Hematopoietic multipotent progenitor cell (in vitro differentiated cells): ENCODE results near the gene STAMBPL1. TPM values are rescaled to one million over a fixed set of nuclear protein-coding genes. Genes with fewer than 3 reads are reported as not detected.
A peak's percentile ranks its signal among the peaks of the same experiment; 100 is the strongest.
"Not testable (repeated sequence)": the region's sequence is repeated elsewhere in the genome, so short reads cannot be mapped to it uniquely, and the experiment has no call there.

Experiments
- DNase-seq, 3 donors: peaks; one replicate each; pipeline ENCODE4 v3.0.0-alpha.2; 2011 to 2015; ENCODE audit warnings: low read depth in 2 of 3, low spot score in 2 of 3
- total RNA-seq: library from RNA; depleted of rRNA; stranded (reverse); fragments of >200 nt; gene quantifications from one replicate; pipeline ENCODE4 v1.2.3, GENCODE V29; 2012

STAMBPL1 gene
- 39.3 TPM for total RNA-seq

- peak in 1 of 3 donors; percentile 69 for DNase-seq
Observed at GRCh38 chr10:88879534-88880281, at the start of gene STAMBPL1. TSS of gene STAMBPL1 (plus strand) at chr10:88880245. CDS start at chr10:88901709, 21,464 bp downstream.

DNA sequence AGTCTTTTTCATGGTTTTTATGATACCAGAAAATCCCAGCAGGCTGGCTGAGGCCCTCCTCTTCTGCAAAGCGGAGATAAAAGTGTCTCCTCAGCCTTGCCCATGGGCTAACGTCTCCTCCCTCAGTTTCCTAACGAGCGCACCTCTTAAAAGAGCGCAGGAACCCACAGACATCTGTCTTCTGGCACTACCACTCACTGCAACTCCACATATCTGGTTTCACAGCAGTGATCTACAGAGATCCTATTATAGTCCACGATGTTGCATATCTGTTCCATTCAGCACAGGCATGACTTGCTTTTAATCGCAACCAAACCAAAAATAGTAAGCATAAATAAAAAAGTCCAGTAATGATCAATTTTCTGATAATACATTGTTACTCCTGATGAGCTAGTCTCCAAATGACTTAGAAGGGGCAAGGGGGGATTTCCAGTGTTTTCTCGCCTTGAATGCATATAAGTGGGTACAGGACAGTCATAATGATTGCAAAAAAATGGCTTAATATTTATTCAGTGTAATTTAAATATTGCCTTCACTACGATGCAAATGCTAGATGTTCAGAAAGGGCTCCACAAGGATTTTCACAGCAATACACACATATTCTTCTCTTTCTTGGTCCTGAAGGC is 49.3 kb upstream of the STAMBPL1 start:
- no peak for DNase-seq

DNA sequence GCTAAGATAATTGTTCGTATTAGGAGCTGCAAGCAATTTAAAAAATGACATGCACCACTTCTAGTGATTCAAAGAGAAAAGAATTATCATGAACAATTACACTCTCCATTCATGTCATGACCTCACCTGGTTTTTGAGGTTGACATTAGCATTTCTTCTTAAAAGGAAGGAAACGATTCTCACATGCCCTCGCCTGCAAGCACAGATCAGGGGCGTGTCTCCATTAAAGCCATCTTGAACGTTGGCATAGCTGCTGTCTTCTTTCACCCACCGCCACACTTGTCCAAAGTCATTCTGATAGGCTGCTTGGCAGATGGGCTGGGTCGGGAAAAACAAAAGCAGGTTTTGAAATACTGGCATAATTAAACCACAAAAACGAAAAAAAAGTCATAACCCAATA is 48.3 kb upstream of the STAMBPL1 start:
- no peak for DNase-seq

DNA sequence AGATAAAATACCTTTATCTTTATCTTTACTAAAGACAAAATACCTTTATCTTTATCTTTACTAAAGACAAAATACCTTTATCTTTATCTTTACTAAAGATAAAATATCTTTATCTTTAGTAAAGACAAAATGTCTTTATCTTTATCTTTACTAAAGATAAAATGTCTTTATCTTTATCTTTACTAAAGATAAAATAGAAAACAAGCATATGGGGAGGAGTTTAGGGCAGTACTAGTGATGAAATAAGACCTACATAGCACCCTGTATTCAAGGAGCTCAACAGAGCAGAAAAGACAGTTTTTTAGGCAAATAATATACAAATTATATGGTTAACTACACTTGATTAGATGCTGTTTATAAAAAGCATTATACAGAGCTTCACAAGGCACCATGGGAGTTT is 47.7 kb upstream of the STAMBPL1 start:
- DNase-seq: no peak

GRCh38 chr10:88833156-88833555 is 46.9 kb upstream of the STAMBPL1 start:
- no peak for DNase-seq

GRCh38 chr10:88833723-88834122 is 46.3 kb upstream of the STAMBPL1 start:
- peak in 2 of 3 donors; percentile 44 to 54 for DNase-seq

GRCh38 chr10:88835096-88835909 is 44.7 kb upstream of the STAMBPL1 start:
- DNase-seq: peak; percentile 69 to 94 (median 91)

- no peak for DNase-seq
Observed at GRCh38 chr10:88835910-88836221, 44.2 kb upstream of the STAMBPL1 start.

GRCh38 chr10:88837632-88838031 is 42.4 kb upstream of the STAMBPL1 start:
- DNase-seq: not testable (repeated sequence)

DNA sequence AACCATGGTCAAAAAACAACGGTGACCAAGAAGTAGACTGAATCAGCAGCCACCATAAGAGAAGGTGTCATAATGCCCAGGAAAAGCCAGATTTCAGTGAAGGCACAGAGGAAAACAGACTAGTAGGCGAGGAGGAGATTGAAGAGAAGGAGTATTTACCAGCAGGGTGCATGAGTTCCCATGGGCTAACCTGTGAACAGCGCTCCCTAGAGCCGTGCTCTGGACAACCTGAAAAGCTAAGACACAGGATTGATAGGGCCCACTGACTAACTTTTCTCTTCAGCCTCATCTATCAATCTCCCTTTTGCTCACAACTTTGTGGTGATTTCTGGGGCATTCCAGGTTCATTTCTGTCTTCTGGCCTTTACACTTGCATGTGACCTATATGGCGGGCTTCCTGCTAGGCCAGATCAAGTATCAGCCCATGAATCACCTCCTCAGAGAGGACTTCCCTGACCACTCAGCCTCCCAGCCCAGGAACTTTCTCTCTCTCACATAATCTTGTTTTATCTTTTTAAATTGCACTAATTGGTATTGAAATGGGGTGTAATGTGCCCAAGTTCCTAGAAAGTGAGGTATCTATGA is 41.2 kb upstream of the STAMBPL1 start:
- DNase-seq: no peak

- no peak for DNase-seq
Observed at GRCh38 chr10:88840104-88840503, 39.9 kb upstream of the STAMBPL1 start.

DNA sequence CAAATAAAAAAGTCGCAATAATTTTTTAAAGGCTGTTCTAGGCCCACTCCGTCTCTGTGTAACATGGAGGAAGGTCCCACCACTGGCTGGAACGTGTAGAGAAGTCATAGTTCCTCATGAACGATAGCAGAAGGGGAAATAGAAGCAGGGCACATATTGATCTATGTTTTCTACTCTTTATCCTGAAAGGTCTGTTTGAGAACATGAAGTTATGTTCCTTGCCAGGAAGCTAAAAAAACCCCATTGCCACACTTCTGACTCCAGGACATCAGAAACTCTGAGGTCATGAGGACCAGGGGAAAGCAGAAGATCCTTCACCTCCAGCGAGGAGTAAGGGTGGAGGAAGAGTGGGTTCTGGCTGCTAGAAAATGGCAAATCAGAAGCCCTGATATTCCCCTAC is 39.2 kb upstream of the STAMBPL1 start:
- DNase-seq: no peak

DNA sequence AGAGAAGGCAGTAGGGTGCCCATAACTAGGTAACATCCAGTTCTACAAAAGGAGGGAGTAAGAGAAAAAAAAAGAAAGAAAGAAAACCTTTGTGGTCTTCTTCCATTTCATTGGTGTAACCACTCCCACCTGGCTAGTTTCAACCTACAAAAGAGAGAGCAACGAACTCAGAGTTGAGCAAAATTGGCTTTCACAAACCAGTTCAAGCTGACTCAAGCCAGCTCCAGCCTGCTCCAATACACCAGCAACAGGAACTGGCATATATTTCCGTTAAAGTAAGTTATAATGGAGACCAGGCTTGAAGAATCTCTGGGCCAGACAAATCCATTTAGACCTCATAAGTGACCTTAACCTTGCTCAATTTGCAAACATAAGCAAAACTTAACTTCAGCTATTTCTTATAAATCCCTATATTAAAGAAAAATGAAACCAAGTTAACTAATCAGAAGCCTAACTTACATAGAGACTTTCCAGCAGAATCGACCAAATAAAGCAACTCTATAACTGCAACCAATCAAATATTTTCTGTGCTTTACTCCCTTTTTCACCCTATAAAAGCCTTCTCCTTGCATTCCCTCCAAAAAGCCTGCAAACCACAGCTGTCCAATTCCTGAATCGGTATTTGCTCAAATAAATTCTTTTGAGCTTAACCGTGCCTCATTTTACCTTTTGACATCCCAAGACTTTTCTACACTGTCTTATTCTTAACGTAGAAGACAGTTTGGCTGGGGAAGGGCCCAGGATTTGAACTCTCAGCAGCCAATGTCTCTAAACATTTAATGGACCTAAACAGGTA is 38.5 kb upstream of the STAMBPL1 start:
- no peak for DNase-seq

DNA sequence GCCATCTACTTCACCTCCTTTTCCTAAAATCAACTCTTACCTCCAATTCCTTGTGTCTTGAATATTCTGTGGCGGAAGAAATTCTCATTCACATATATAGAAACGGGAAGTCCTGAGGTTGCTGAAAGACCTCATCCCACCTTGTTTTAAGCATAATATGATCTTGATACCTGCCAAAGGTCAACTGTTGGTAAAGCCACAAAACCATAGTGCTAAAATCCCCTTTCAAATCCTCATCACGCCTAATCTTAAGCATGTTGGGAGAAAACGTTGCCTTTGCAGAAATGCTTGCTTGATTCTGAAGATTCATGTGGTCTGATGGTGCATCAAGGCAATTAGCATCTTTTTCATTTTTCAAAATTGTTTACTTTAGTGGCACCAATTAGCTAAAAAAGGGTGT is 36.9 kb upstream of the STAMBPL1 start:
- no peak for DNase-seq

- no peak for DNase-seq
Observed at GRCh38 chr10:88848499-88848898, 31.5 kb upstream of the STAMBPL1 start.

- DNase-seq: no peak
Observed at GRCh38 chr10:88849234-88849633, 30.8 kb upstream of the STAMBPL1 start.

DNA sequence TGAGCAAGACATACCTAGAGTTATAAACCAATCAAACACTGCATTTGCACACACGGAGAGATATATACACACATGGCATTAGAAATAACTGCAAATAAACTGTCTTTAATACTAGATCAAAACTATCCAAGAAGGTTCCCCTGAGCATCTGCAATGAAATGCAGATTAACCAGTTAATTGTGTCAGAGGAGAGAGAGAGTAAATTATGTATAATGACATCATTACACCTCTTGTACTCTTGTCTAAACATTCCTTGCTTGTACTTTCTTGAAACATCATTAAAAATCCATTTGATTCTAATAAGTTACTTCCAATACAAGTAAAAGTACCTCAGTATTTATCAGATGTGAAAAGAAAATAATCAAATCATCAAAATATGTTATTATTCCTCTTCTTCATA is 29.3 kb upstream of the STAMBPL1 start:
- DNase-seq: no peak

GRCh38 chr10:88851706-88852105 is 28.3 kb upstream of the STAMBPL1 start, which contains the start of gene ANKRD22:
TSS of gene ANKRD22 (minus strand) at chr10:88851844. CDS start at chr10:88851607, 237 bp downstream.
- peak in 1 of 3 donors; percentile 18 for DNase-seq

DNA sequence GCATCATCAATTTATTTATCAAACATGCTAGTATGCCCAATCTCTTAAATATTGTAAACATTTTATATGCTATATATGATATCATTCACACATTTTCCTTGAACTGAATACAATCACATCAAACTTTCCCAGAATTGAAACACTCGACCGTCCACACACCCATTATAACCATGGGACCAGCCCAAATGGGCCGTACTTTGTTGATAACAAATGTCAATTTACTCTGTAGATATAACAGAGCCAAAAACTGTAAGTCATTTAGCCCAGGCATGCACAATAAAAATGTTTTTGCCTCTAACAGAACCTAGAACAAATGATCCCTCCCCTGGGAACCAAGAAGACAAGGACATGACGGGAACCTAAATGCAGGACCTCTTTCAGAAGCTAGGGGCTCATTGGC is 27.7 kb upstream of the STAMBPL1 start:
- no peak for DNase-seq

- DNase-seq: peak in 1 of 3 donors; percentile 54
Observed at GRCh38 chr10:88853155-88853881, 26.7 kb upstream of the STAMBPL1 start.
